GM15510 (cell line): ENCODE data around the gene PTPRM.

Source experiments
- POLR2A ChIP-seq: IDR thresholded peaks from 3 replicates; pipeline ENCODE4 v1.6.1; 2011; ENCODE audit warnings: borderline replicate concordance; ENCODE audit not compliant: insufficient read length; ENCODE audit errors: extremely low read depth

The PTPRM gene

GRCh38 chr18:8003878-8004675, 437.0 kb downstream of the PTPRM start:
- no peak for TF ChIP-seq POLR2A

- TF ChIP-seq POLR2A, result no peak
These were observed 437.7 kb downstream of the PTPRM start for GRCh38 chr18:8004792-8005191.

- TF ChIP-seq POLR2A, result no peak
These were observed 438.9 kb downstream of the PTPRM start for GRCh38 chr18:8005870-8006569.

GRCh38 chr18:8006979-8007378, 439.9 kb downstream of the PTPRM start:
- TF ChIP-seq POLR2A, result no peak

GRCh38 chr18:8008033-8008432, 440.9 kb downstream of the PTPRM start:
- TF ChIP-seq POLR2A, result no peak

- TF ChIP-seq POLR2A, result no peak
These were observed 444.2 kb downstream of the PTPRM start for GRCh38 chr18:8011361-8011760.

- no peak for TF ChIP-seq POLR2A
These were observed 444.8 kb downstream of the PTPRM start for GRCh38 chr18:8011906-8012305.

GRCh38 chr18:8018701-8019331, 451.7 kb downstream of the PTPRM start:
- TF ChIP-seq POLR2A, result no peak

GRCh38 chr18:8019600-8019999, 452.5 kb downstream of the PTPRM start:
- no peak for TF ChIP-seq POLR2A

GRCh38 chr18:8020132-8020846, 453.2 kb downstream of the PTPRM start:
- TF ChIP-seq POLR2A, result no peak

- TF ChIP-seq POLR2A, result no peak
These were observed 461.9 kb downstream of the PTPRM start for GRCh38 chr18:8029061-8029460.

- no peak for TF ChIP-seq POLR2A
These were observed 462.6 kb downstream of the PTPRM start for GRCh38 chr18:8029731-8030130.

GRCh38 chr18:8030201-8030600, 463.1 kb downstream of the PTPRM start:
- TF ChIP-seq POLR2A, result no peak

- TF ChIP-seq POLR2A, result no peak
These were observed 464.4 kb downstream of the PTPRM start for GRCh38 chr18:8031496-8031895.

GRCh38 chr18:8034674-8035073, 467.6 kb downstream of the PTPRM start:
- no peak for TF ChIP-seq POLR2A
